ENCODE measurements around the gene TNFRSF17. TPM values are rescaled to one million over a fixed set of nuclear protein-coding genes. Genes with fewer than 3 reads are reported as not detected.

The TNFRSF17 gene
- total RNA-seq, 1 donor, result not detected

- DNase-seq (ENCODE audit: low read depth), result no peak
- peak overlapping the region; percentile 93 for H3K4me3 ChIP-seq (ENCODE audit: low read depth, low read length)
- no peak for TF ChIP-seq CTCF (IDR thresholded peaks at IDR 0.05; ENCODE audit: insufficient read depth, low read depth, low read length)
Measured at GRCh38 chr16:11976850-11977375, 11.9 kb downstream of the TNFRSF17 start.

- H3K4me3 ChIP-seq (ENCODE audit: low read depth, low read length), result peak overlapping the region; percentile 93
- peak; percentile 89 for DNase-seq (ENCODE audit: low read depth)
- TF ChIP-seq CTCF (IDR thresholded peaks at IDR 0.05; ENCODE audit: insufficient read depth, low read depth, low read length), result no peak
Measured at GRCh38 chr16:11977376-11978041, 12.5 kb downstream of the TNFRSF17 start.

- peak overlapping the region; percentile 93 for H3K4me3 ChIP-seq (ENCODE audit: low read depth, low read length)
- TF ChIP-seq CTCF (IDR thresholded peaks at IDR 0.05; ENCODE audit: insufficient read depth, low read depth, low read length), result no peak
- DNase-seq (ENCODE audit: low read depth), result no peak
Measured at GRCh38 chr16:11978080-11978479, 13.1 kb downstream of the TNFRSF17 start.

GRCh38 chr16:11979013-11979672, 14.1 kb downstream of the TNFRSF17 start:
- no peak for DNase-seq (ENCODE audit: low read depth)
- no peak for TF ChIP-seq CTCF (IDR thresholded peaks at IDR 0.05; ENCODE audit: insufficient read depth, low read depth, low read length)
- H3K4me3 ChIP-seq (ENCODE audit: low read depth, low read length), result no peak overlapping the region

- DNase-seq (ENCODE audit: low read depth), result no peak
- no peak overlapping the region for H3K4me3 ChIP-seq (ENCODE audit: low read depth, low read length)
- no peak for TF ChIP-seq CTCF (IDR thresholded peaks at IDR 0.05; ENCODE audit: insufficient read depth, low read depth, low read length)
Measured at GRCh38 chr16:11980136-11980844, 15.3 kb downstream of the TNFRSF17 start.

- DNase-seq (ENCODE audit: low read depth), result peak; percentile 73
- no peak for TF ChIP-seq CTCF (IDR thresholded peaks at IDR 0.05; ENCODE audit: insufficient read depth, low read depth, low read length)
- no peak overlapping the region for H3K4me3 ChIP-seq (ENCODE audit: low read depth, low read length)
Measured at GRCh38 chr16:11985250-11985649, 20.2 kb downstream of the TNFRSF17 start.
